ENCODE data around the gene RTF2. TPM values are rescaled to one million over a fixed set of nuclear protein-coding genes. Genes with fewer than 3 reads are reported as not detected.
"Not testable (repeated sequence)": the region's sequence is repeated elsewhere in the genome, so short reads cannot be mapped to it uniquely, and the experiment has no call there.

RTF2 gene
- total RNA-seq, 1 donor from 2014 or later = 92.3 TPM

DNA sequence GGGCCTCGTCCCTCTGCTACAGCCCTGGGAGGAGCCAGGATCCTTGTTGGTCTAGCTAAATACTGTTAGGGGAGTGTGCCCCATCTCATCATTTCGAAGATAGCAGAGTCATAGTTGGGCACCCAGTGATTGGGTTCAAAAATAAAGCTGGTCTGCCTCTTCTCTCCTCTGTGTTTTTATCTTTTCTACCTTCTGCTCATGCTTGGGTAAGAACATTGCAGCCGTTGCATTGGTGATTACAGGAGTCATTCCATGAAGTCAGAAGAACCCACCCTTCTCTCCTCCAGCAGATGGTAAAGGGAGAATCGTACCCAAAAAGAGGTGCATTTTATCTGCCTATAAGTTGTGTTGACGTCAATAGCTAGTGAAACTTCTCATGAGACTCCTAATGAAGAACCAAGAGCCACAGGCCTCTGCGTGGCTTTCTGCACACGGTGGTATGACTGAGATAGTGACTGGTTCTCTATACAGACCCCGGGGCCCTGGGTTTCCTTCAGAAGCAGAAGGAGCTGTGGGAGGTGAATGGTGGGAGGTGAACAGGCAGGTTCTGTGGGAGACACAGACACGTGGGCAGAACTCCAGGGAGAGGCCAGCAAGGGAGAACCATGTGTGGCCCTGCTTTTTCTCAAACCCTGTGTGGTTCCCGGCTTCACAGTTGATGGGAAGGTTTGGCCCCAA lies 50.4 kb downstream of the RTF2 start:
- H3K4me3 Mint-ChIP-seq = no peak overlapping the region
- peaks cover 18% of the 10 kb centered on the region for H3K9me3 Mint-ChIP-seq
- no peak for DNase-seq
- peaks cover 5% of the 10 kb centered on the region for H3K4me1 Mint-ChIP-seq
- peaks cover 71% of the 10 kb centered on the region for H3K36me3 Mint-ChIP-seq (ENCODE audit: low read depth)
- intact Hi-C loops (cut with micrococcal nuclease) = no loop called here
- H3K27ac Mint-ChIP-seq = no peak overlapping the region
- H3K27me3 Mint-ChIP-seq = no peaks in the 10 kb centered on the region

DNA sequence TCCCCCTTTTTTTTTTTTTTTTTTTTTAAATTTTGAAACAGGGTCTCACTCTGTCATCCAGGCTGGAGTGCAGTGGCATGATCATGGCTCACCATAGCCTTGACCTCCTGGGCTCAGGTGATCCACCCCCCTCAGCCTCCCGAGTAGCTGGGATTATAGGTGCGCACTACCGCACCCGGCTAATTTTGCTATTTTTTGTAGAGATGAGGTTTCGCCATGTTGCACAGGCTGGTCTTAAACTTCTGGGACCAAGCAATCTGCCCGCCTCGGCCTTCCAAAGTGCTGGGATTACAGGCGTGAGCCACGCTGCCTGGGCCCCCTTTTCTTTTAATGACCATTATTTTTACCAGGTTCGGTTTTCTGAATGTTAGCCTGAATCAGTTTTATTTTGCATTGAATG lies 51.1 kb downstream of the RTF2 start:
- intact Hi-C loops (cut with micrococcal nuclease) = no loop called here
- Mint-ChIP-seq H3K27me3 (no peaks in the 10 kb centered on the region), H3K27ac (no peak overlapping the region), H3K36me3 (ENCODE audit: low read depth) (peaks cover 71% of the 10 kb centered on the region), H3K4me1 (peaks cover 5% of the 10 kb centered on the region), H3K4me3 (no peak overlapping the region), H3K9me3 (peaks cover 18% of the 10 kb centered on the region)
- no peak for DNase-seq

DNA sequence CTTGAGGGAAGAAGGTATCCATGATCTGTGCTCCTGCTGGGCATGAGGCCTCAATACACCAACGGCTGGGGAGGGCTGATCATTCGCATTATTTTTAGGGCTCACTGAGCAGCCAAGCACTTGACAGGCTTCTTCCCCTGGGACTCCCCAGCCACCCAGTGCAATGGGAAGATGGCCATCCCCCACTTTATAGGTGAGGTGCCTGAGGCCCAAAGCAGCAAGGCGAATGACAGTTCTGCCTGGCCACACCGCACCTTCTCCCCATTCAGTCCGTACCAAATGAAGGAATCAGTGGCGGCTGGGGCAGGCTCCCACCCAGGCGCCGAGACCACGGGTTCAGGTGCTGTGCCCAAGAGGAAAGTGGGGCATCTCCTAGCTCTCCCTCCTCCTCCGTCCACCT lies 51.8 kb downstream of the RTF2 start:
- Mint-ChIP-seq H3K27me3 (no peaks in the 10 kb centered on the region), H3K9me3 (peaks cover 18% of the 10 kb centered on the region), H3K4me3 (no peak overlapping the region), H3K36me3 (ENCODE audit: low read depth) (peaks cover 71% of the 10 kb centered on the region), H3K4me1 (peaks cover 5% of the 10 kb centered on the region), H3K27ac (no peak overlapping the region)
- no peak for DNase-seq
- intact Hi-C loops (cut with micrococcal nuclease) = no loop called here

DNA sequence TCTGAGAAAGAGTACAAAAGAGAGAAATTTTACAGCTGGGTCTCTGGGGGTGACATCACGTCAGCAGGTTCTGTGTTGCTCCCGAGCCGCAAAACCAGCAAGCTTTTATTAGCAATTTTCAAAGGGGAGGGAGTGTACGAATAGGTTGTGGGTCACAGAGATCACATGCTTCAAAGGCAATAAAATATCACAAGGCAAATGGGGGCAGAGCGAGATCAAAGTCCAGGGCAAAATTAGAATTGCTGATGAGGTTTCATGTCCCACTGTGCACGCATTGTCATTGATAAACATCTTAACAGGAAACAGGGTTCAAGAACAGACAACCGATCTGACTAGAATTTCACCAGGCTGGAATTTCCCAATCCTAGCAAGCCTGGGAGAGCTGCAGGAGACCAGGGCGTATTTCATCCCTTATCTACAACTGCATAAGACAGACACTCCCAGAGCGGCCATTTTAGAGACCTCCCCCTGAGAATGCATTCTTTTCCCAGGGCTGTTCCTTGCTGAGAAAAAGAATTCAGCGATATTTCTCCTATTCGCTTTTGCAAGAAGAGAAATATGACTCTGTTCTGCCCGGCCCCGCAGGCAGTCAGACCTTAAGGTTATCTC lies 52.4 kb downstream of the RTF2 start:
- Mint-ChIP-seq H3K9me3 (peaks cover 18% of the 10 kb centered on the region), H3K36me3 (ENCODE audit: low read depth) (peaks cover 65% of the 10 kb centered on the region)
- DNase-seq; H3K27ac Mint-ChIP-seq; intact Hi-C loops (cut with micrococcal nuclease); H3K4me3 Mint-ChIP-seq; H3K4me1 Mint-ChIP-seq; H3K27me3 Mint-ChIP-seq: not testable (repeated sequence)

DNA sequence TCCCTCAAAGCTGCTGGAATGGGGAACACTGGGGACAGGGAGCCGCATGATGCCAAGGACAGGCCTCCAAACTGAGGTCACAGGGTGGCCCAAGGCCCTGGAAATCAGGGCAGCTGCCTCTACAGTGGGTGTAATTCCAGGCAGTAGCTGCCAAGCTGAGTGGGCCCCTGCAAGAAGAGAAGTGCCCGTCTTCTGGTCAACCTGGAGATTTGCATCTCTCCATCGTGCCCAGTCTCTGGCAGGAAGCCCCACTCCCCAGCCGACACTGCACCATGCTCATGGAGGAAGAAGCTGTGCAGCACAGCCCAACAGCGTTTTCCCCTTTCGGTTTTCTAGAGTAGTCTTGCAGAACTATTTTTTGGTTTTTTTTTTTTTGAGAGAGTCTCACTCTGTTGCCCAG lies 53.9 kb downstream of the RTF2 start:
- Mint-ChIP-seq H3K4me1 (peaks cover 5% of the 10 kb centered on the region), H3K36me3 (ENCODE audit: low read depth) (peaks cover 55% of the 10 kb centered on the region), H3K27me3 (no peaks in the 10 kb centered on the region), H3K4me3 (no peak overlapping the region), H3K9me3 (peaks cover 18% of the 10 kb centered on the region), H3K27ac (no peak overlapping the region)
- DNase-seq = no peak
- intact Hi-C loops (cut with micrococcal nuclease) = no loop called here

DNA sequence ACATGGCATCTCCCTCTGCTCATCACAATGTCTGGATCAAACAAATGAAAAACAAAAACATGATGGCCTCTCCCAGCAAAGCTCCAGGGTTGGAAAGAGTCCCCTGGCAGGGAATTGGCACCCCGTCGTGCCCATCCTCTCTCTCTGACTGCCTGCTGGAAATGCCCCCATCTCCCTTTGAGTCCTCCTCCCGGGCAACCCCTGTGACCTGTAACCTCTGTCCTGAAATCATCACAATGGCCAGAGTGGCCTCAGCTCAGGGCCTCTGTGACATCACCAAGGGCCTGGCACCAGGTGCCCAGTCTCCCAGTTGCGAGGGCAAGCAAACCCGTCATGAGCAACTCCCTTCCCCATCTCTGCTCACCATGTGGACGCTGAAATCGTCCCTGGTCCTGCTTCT lies 56.0 kb downstream of the RTF2 start, which contains the start of gene FAM209A:
Gene FAM209A (plus strand): TSS at position 301 of the 400 bp plus-strand sequence. CDS start 65 bp downstream, at position 366.
- Mint-ChIP-seq H3K36me3 (ENCODE audit: low read depth) (peaks cover 34% of the 10 kb centered on the region), H3K9me3 (peaks cover 13% of the 10 kb centered on the region)
- DNase-seq; intact Hi-C loops (cut with micrococcal nuclease); H3K27ac Mint-ChIP-seq; H3K27me3 Mint-ChIP-seq; H3K4me1 Mint-ChIP-seq; H3K4me3 Mint-ChIP-seq: not testable (repeated sequence)

DNA sequence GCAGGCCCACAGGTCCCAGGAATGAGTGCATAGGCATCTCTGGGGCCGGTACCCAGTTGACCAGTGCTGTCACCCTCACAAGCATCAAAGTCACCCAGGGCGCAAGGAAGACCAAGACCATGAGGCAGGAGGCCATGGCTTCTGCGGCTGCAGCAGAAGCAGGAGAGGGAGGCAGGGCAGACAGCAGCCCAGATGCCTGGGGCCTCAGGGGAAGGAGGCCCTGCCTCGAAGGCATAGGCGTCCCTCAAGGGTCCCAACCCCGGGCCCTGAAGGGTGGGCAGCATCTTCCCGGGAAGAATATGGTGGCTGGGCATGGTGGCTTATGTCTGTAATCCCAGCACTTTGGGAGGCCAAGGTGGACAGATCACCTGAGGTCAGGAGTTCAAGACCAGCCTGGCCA lies 59.1 kb downstream of the RTF2 start:
- H3K4me3 Mint-ChIP-seq = no peak overlapping the region
- H3K27ac Mint-ChIP-seq = no peak overlapping the region
- H3K27me3 Mint-ChIP-seq = no peaks in the 10 kb centered on the region
- peaks cover 3% of the 10 kb centered on the region for H3K36me3 Mint-ChIP-seq (ENCODE audit: low read depth)
- no peak for DNase-seq
- H3K9me3 Mint-ChIP-seq = no peaks in the 10 kb centered on the region
- peaks cover 5% of the 10 kb centered on the region for H3K4me1 Mint-ChIP-seq
- intact Hi-C loops (cut with micrococcal nuclease) = no loop called here

DNA sequence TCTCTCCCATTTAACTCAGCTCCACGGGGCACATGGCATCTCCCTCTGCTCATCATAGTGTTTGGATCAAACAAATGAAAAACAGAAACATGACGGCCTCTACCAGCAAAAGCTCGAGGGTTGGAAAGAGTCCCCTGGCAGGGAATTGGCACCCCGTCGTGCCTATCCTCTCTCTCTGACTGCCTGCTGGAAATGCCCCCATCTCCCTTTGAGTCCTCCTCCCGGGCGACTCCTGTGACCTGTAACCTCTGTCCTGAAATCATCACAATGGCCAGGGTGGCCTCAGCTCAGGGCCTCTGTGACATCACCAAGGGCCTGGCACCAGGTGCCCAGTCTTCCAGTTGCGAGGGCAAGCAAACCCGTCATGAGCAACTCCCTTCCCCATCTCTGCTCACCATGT lies 64.5 kb downstream of the RTF2 start, which contains the start of gene FAM209B:
Gene FAM209B (plus strand): TSS at position 301 of the 400 bp plus-strand sequence. CDS start 96 bp downstream, at position 397.
- H3K4me1 Mint-ChIP-seq; H3K27ac Mint-ChIP-seq; intact Hi-C loops (cut with micrococcal nuclease); DNase-seq; H3K27me3 Mint-ChIP-seq; H3K4me3 Mint-ChIP-seq; H3K36me3 Mint-ChIP-seq (ENCODE audit: low read depth); H3K9me3 Mint-ChIP-seq: not testable (repeated sequence)

DNA sequence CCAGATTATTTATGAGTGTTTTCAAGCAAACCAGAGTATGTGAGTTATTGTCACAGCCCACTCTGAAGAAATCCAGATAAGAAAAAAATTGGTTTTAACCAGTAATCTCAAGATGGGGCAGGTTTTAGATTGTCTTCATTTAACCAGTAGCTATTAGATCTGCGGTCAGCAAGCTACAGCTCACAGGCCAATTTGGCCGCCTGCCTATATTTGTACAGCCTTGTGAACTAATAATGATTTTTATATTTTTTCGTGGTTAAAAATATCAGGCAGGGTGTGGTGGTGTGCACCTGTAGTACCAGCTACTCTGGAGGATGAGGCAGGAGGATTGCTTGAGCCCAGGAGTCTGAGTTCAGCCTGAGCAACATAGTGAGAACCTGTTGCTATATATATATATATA lies 69.6 kb downstream of the RTF2 start:
- no peak for DNase-seq
- H3K9me3 Mint-ChIP-seq = no peaks in the 10 kb centered on the region
- H3K4me3 Mint-ChIP-seq = no peak overlapping the region
- H3K36me3 Mint-ChIP-seq (ENCODE audit: low read depth) = no peaks in the 10 kb centered on the region
- H3K27ac Mint-ChIP-seq = no peak overlapping the region
- no peaks in the 10 kb centered on the region for H3K27me3 Mint-ChIP-seq
- no peaks in the 10 kb centered on the region for H3K4me1 Mint-ChIP-seq
- intact Hi-C loops (cut with micrococcal nuclease) = no loop called here

DNA sequence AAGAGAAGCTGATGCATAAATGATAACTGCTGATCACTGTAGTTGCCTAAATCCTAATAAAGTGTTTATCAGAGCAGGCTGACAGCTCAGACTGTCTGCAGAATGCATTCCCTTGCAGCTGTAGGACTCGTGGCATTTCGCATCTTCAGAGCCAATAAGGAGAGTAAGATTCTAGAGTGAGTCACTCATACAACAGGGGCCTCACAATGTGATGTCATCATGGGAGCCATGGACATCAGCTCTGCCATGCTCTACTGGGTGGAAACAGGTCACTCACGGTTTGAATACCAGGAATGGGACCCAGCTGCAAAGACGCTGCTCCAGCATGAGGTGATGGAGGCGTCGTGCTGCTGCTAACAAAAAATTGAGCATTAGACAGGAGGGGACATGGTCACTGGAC lies 72.0 kb downstream of the RTF2 start:
- Mint-ChIP-seq H3K27ac (no peak overlapping the region), H3K36me3 (ENCODE audit: low read depth) (no peaks in the 10 kb centered on the region), H3K4me3 (no peak overlapping the region), H3K9me3 (no peaks in the 10 kb centered on the region), H3K27me3 (no peaks in the 10 kb centered on the region), H3K4me1 (no peaks in the 10 kb centered on the region)
- no peak for DNase-seq
- intact Hi-C loops (cut with micrococcal nuclease) = no loop called here

DNA sequence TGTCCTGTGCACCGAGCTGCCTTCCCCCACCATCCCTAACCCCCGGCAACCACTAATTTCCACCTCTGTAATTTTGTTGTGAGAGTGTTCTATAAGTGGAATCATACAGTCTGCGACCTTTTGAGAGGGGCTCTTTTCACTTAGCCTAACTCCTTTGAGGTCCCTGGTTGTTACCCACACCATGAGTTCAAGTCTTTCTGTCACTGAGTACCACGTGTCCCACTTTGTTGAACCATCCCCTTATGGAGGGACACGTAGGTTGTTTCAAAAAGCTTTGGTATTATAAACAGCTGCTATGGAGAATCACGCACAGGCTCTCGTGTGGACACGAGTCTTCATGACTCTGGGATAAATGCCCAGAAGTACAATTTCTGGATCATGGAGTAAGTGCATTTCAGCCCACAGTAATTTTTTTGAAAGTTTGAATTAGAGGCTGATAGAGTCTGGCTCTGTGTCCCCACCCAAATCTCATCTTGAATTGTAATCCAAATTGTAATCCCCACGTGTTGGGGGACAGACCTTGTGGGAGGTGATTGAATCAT lies 74.1 kb downstream of the RTF2 start:
- Mint-ChIP-seq H3K9me3 (no peaks in the 10 kb centered on the region), H3K27ac (no peak overlapping the region), H3K27me3 (no peaks in the 10 kb centered on the region), H3K4me3 (no peak overlapping the region), H3K4me1 (no peaks in the 10 kb centered on the region), H3K36me3 (ENCODE audit: low read depth) (no peaks in the 10 kb centered on the region)
- no peak for DNase-seq
- intact Hi-C loops (cut with micrococcal nuclease) = no loop called here

DNA sequence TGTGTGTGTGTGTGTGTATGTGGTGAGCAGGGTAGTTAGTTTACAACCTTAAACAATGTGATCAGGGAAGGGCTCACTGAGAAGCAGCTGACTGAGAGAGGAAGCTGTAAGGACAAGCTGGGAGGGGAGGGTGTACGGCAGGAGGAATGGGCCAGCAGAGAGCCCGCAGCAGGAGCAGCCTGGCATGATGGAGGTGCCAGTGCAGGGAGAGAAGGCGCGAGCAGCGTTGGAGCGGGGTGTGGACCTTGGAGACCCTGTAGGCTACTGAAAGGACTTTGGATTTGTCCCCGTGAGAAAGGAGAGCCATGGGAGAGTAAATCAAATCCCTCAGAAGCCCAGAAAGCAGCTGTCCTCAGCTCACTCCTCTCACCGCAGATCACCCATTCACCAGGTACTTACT lies 83.1 kb downstream of the RTF2 start:
- no peaks in the 10 kb centered on the region for H3K27me3 Mint-ChIP-seq
- no peak for DNase-seq
- no peaks in the 10 kb centered on the region for H3K36me3 Mint-ChIP-seq (ENCODE audit: low read depth)
- no peak overlapping the region for H3K27ac Mint-ChIP-seq
- no peaks in the 10 kb centered on the region for H3K9me3 Mint-ChIP-seq
- intact Hi-C loops (cut with micrococcal nuclease) = loop anchor here (2.0 kb wide), 1 partner anchor 497 kb away; no protein-coding TSS in a partner anchor
- H3K4me1 Mint-ChIP-seq = peaks cover 8% of the 10 kb centered on the region
- H3K4me3 Mint-ChIP-seq = no peak overlapping the region

DNA sequence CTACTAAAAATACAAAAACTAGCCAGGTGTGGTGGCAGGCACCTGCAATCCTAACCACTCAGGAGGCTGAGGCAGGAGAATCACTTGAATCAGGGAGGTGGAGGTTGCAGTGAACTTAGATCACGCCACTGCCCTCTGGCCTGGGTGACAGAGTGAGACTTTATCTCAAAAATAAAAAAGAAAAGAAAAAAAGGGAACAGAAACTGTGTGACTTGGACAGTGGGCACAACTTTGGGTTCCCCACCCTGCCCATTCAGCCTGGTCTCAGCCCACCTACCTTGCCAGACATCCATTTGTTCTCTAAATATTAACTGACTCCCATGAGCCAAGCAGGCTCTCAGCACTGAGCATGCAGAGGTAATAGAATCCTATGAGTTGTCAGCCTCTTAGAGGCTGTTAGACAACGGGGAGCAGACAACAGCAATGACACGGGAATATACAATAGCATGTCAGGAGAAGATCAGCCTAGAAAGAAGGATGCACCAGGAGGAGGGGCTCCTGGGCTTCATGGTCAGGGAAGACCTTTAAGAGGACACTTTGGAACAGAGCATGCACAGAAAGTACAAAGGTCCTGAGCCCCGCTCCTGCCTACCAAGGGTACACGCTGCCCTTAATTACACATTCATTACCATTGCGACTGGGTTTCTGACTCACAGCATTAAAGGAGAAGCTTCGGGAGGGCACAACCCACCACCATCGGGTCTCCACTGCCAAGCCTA lies 84.6 kb downstream of the RTF2 start:
- Mint-ChIP-seq H3K4me1 (peaks cover 8% of the 10 kb centered on the region), H3K36me3 (ENCODE audit: low read depth) (no peaks in the 10 kb centered on the region), H3K27me3 (peaks cover 2% of the 10 kb centered on the region), H3K27ac (no peak overlapping the region), H3K9me3 (no peaks in the 10 kb centered on the region), H3K4me3 (no peak overlapping the region)
- intact Hi-C loops (cut with micrococcal nuclease) = no loop called here
- no peak for DNase-seq

DNA sequence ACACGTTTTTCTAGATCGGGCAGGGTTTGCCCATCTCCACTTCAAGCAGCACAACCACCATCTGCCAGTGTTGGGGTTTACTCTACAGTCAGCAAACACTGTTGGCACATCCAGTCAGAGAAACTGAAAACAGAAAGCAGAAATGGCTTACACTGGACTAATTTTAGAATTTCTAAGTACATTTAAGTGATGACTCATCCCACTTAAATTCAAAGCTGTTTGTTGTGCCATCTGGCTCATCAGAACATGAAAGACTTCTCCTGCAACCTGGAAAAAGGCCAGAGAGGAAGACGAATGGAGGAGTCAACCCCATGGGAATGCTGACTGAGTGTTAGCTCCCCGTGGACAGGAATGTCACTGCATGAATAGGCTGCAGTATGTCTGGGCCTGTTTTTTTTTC lies 86.4 kb downstream of the RTF2 start:
- H3K4me1 Mint-ChIP-seq = peaks cover 8% of the 10 kb centered on the region
- peaks cover 3% of the 10 kb centered on the region for H3K27me3 Mint-ChIP-seq
- no peak overlapping the region for H3K4me3 Mint-ChIP-seq
- no peaks in the 10 kb centered on the region for H3K36me3 Mint-ChIP-seq (ENCODE audit: low read depth)
- intact Hi-C loops (cut with micrococcal nuclease) = no loop called here
- DNase-seq = peak; percentile 57
- H3K9me3 Mint-ChIP-seq = no peaks in the 10 kb centered on the region
- H3K27ac Mint-ChIP-seq = peak overlapping the region; percentile 45
